GM21737 (cell line): ENCODE measurements around the gene KRTAP9-6.

Experiments used
- ATAC-seq: cut with Tn5 transposase; IDR thresholded peaks from one replicate; pipeline ENCODE4 v1.9.1; 2021; ENCODE audit warnings: mild to moderate bottlenecking, moderate library complexity; ENCODE audit not compliant: unreplicated experiment

The KRTAP9-6 gene

GRCh38 chr17:41315204-41315794 lies 50.1 kb downstream of the KRTAP9-6 start, which contains the start of gene KRTAP17-1:
Gene KRTAP17-1 (minus strand): TSS chr17:41315710. CDS start chr17:41315650, 60 bp downstream.
- no peak for ATAC-seq
